NCI-H187 (cell line): Measurements from ENCODE around the gene MUL1.
A peak's percentile ranks its signal among the peaks of the same experiment; 100 is the strongest.

Source experiments
- DNase-seq, 2 experiments: peaks; one replicate each; lab custom pipeline; 2025; lab: John Stamatoyannopoulos, UW

MUL1 gene

DNA sequence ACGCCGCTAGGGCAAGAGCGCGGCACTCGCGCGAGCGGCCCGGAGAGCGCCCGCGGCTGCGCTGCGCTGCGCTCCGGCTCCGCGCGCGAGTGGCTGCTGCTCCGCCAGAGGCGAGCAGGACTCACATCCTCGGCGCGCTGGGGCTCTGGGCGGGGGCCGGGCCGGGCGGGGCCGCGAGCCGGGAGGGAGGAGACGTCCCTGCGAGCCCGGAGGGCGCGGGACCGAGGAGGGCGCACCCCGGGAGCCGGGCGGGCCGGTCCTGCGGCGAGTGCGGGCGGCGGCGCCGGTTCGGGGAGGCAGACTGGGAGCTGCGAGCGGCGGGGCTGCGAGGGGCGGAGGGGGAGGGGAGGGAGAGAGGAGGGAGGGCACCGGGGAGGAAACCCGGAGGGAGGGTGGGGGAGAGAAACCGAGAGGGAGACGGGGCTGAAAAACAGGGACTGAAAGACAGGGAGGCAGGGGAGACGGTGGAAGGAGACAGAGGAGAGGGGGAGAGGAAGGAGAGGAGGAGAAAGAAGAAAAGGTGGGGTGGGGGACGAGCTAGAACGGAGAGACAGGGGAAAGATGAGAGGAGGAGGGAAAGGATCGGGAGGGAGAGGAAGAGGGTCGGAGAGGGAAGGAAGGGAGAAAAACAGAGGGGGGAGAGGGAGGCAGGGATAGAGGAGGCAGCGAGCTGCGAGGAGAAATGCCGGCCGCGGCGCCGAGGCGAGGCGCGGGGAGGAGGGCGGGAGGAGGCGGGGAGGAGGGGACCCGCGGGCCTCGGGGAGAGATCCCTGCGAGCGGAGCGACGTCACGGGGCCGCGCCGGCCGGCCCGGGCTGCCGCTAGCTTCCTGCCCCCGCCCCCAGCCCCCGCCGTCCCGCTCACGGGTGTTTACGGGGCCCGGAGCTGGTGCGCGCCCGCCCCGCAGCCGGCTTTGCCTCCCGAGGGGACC, 22.2 kb downstream of the MUL1 start, which contains the start of gene CAMK2N1:
CAMK2N1 (minus strand) TSS at position 684 of the 930 bp plus-strand sequence. CDS start 831 bp downstream, outside the sequence.
- DNase-seq = no peak

DNA sequence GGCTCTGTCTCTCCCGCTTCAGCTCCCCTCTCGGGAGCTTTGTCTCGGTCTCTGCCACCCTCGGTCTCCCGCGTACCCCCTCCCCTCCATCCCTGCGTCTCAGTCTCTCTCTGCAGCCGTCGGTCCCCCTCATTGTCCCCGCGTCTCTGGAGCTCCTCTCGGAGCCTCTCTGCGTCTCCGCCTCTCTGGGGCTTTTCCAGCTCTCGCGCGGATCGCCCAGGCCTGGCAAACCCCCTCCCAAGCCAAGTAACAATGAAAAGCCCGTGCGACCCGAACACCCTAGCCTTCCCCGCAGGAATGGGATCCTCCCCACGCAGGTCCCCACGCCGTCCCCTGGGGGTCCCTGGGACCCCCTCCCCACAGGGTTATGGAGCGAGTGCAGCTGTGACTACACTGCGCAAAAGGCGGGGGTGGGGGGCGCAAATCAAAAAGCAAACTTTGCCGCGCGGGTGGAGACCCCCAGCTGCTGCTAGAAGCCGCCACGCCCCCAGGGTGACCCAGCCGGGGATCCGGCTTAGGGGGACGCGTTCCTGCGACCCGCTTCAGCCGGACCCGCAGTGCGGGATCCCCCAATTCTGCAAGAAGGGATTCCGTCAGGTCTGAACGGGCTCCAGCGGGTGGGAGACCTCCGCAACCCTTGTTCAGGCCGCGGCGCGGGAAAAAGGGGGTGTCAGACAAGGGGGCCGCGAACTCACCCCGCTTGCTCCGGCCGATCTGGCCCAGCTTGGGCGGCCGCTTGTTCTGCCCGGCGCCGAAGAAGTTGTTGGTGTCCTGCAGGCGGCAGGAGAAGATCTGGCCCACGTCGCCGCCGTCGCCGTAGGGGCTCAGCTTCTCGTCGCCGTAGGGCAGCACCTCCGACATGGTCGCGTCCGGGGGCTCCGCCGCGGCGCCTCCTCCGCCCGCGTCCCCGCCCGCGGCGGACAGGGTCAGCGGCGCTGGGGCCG, 23.2 kb downstream of the MUL1 start:
- no peak for DNase-seq

DNA sequence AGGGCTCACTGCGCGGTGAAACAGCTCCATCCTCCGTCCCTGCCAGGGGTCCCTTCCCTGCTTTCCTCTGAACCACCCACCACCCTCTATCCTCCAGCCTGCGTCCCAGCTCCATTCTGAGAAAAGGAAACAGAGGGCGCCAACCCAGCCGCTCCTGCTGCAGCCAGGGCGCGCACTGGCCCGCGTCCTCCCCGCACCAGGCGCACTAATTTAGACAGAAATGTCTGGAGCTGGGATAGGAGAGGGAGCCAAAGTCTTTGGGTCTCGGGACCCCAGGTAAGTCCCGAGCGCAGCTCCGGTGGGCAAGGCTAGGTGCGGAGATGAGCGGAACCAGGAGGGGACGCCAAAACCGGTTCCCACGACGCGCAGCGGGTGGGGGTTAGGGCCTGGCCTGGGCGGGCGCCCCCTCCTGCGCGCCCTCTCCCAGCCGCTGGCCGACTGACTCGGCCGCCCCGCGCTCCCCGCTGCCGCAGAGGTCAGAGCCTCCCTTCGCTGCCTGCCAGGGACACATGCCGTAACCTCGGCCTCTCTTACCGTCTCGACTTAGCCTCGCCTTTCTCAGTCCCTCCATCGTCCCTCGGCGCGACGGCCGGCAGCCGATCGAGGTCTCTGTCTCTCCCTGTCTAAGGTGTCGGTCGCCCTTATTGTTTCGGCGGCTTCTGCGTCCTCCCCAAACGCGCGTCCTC, 24.0 kb downstream of the MUL1 start:
- DNase-seq = peak in 1 of 2 experiments; percentile 41

DNA sequence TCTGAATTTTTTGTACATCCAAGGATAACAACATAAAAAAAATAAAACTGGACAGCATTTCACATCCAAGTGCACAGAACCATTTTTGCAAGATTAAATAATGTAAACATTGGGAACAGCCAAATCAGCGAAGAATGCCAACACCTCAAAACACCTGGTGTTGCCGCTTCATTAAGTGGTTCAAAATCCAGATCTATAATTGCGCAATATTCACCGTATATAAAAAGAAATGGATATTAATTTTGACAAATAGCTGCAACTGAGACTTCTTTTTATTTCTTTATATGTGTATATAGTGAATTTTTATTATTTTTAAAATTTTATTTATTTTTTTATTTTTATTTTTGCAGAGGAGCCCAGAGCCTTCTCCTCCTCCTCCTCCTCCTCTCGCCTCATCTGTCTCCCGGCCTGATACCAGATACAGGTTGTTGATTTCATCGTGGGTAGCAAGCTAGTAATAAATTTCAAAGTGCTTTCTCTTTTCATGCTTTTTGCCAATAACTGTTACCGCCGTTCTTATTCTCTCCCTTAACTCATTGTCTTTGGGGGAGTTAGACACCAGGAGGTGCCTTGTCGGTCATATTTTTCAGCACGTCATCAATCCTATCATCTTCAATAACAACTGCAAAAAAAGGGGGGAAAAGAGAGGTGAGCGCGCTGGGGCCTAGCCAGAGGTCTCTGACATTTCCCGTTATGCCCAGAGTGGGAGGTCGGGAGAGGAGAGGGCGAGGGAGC, 24.7 kb downstream of the MUL1 start:
- no peak for DNase-seq

DNA sequence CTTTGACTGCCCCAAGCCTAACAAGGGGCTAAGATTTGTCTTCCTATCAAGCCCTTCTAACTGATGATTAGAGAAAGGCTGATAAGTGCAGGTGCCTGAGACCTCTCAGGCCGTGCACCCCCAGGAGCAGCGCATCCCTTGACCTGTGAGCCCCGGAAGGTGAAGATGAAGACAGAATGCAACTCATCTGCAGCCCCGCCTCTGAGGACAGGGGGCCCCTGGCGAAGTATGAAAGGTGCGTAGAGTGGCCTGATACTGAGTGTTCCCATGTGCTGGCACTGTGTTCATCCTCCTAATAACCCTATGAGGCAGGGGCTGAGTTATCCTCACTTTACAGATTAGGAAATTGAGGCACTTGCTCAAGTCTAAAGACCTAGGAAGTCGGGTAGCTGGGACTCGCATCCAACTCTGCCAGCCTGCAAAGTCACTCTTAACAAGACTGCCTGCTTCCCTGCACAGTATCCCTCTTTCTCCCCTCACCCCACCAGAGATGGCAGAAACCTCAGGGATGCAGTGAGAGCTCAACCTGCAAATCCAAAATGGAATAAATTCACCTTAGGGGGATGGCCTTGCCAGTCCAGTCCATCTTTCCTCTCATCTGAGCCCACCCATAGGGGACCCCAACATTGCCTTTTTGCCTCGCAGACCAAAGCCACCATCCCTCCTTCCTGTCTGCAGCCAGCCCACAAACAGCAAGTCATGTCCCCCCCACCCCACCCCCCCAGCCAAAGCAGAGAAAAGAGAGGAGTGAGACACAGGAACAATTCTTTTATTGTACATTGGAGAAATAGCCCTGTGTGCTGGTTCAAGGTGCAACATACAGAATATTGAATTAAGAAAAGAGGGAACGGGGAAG, 26.1 kb downstream of the MUL1 start:
- DNase-seq = no peak

GRCh38 chr1:20480951-20481617, 26.9 kb downstream of the MUL1 start:
- DNase-seq = no peak

DNA sequence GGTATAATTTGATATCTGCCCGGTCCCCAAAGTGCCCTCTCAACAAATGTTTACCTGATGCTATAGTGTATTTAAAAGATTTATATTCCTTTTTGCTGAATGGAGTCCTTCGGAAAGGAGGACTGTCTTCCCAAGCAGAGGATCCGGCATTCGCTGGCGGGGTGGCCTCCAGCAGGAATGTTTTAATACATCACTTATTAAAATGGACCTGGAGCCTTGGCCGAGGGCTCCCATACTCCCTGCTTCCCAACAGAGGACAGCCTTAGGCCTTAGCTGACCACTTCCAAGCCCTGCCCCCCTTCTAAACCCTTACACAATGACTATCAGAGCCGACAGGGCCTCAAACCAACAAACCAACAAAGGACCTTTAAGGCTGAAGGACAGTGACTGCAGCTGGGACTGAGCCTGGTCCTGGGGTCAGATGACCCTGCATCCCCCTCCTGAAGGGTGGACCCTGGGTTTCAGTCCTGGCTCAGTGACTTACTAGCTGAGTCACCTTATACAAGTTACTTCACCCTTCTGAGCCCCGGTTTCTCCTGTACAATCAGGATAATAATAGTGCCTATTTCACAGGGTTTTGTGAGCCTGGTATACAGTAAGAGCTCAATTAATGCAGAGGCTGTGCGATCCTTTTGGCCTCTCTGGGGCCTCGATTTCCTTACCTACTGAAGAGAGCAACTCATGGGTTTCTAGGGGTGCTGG, 27.6 kb downstream of the MUL1 start:
- no peak for DNase-seq

GRCh38 chr1:20479840-20480239, 28.1 kb downstream of the MUL1 start:
- DNase-seq = no peak

DNA sequence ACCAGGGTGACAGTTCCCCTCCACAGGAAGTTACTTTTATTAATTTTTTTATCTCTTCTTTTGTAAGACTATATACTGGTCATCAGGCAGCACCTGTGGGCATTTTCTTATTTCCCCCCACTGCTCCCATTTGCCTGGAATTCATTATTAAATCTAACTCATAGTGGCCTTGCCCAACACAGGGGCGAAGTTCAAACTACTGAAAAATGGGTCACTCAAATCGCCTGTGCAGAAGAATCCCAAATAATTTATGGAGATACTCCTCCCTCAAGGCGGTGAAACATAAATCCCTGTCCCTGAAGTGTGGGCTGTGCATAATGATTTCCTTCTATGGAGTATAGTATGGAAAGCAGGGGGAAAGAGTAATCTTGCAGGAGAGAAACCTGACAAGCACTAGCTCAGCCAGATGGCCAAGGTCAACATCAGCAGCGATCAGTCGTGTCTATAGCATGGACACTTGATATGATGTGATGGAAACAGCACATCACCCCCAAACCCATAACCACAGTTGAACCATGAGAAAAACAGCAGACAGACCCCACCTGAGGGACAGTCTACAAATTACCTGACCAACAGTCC, 29.8 kb downstream of the MUL1 start:
- no peak for DNase-seq

DNA sequence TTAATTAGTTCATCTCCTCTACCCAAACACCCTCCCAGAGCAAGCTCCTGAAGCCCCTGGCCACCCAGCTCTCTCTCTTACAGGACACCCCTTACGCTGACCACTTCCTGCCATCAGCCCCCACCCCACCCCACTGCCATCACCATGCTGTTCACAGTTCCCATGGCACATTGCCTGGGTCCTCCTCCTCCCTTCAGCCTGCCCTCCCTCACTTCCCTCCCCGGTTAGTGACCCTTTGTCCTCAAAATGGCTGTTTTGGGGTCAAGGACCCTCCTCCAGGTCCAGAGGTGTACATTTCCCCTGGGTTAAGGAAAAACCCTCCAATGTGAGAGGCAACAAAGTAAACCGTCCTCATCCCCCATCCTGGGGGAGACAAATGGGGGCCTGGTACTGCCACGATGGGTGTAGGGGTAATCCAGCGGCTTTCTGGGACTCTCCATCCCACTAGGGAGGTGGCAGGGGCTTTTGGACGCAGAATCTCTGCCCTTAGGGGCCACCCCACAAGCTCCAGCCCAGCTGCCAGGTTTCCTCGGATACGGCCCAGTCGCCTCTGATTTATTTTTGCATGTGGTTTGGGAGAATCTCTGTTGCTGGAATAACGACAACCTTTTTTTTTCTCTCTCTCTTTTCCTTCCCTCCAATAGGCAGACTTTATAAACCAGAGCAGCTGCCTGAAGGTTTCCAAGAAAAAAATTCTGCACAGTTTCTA, 30.4 kb downstream of the MUL1 start:
- DNase-seq = no peak

DNA sequence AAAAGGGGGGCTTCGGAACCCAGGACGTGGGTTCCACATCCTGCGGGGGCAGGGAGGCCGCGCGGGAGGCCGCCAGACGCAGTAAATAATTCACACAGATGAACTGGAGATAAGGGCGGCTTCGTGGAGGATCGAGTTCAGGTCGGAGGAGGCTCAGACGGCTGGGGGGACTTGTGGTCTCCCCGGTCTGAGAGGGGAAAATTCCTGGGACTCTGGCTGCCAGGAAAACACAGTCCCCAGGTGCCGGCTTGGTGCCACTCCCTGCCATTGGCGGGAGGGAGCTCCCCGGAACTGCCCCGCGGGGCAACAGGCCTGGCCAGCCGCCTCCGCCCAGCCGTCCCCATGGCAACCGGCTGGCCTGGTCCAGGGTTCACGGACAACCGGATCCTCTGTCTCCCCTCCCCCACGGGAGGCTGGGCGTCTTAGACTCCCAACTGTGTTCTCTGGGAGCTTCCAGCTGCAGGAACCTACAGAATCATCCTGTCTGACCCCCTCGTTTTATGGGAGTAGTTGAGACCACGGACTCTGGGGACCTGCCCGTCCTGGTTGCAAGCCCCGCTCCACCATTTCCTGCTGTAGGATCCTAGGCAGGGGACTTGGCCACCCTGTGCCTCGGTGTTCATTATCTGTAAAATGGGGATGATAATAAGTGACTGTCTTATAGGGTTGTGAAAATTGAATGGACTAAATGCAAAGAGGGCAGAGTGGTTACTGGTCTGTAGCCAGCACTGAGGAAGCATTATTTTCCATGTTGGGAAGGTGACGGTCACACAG, 31.5 kb downstream of the MUL1 start:
- DNase-seq = no peak

DNA sequence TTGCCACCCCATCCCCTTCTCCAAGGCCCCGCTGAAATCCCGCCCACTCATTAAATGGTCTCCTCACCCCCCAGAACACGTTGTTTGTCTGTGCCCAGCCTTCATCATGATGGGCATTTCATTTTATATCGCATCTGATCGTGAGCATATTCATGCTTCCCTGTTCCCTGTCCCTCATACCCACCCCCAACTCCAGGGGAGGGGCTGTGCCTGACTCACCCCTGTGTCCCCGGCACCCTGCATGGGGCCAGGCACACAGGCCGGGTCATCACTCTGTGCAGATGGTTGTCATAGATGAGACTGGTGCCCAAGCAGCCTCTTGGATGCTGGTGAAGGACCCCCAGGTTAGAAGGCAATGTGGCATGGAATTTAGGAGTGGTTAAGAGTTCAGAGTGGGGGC, 33.0 kb downstream of the MUL1 start:
- DNase-seq = no peak

DNA sequence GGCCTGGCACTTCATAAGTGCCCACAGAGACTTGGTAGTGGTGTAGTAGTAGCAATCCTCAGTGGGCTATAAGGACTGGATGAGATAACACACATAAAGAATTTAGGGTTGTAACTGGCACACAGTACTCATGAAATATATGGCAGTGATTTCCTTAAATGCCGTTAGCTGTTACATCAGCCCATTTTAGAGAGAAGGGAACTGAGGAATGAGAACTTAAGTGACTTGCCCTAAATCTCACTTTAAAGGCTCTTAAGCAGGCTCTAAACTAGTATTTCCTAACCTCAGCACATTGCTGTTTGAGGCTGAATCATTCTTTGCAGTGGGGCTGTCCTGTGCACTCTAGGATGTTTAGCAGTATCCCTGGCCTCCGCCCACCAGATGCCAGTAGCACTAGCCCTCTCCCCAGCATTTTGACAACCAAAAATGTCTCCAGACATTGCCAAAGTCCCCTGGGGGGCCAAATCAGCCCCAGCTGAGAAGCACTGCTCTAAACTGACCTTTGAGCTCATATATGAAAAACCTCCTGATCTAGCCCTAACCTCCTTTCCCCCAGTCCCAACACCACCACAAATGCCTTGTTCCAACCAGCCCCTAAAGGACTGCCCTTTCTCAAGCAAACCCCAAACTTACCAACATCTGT, 33.5 kb downstream of the MUL1 start:
- no peak for DNase-seq

DNA sequence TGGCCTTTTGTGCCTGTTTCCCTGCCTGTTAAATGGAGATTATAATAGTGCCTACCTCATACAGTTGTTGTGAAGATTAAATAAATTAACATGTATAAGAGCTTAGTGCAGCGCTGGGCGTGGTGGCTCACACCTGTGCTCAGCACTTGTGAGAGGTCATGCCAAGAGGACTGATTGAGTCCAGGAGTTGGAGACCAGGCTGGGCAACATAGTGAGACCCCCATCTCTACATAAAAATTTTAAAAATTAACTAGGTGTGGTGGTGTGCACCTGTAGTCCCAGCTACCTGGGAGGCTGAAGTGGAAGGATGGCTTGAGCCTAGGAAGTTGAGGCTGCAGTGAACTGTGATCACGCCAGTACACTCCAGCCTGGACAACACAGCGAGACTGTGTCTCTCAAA, 34.1 kb downstream of the MUL1 start:
- no peak for DNase-seq

- peak; percentile 30 to 34 for DNase-seq
These were observed 34.9 kb downstream of the MUL1 start for GRCh38 chr1:20472860-20473711.

DNA sequence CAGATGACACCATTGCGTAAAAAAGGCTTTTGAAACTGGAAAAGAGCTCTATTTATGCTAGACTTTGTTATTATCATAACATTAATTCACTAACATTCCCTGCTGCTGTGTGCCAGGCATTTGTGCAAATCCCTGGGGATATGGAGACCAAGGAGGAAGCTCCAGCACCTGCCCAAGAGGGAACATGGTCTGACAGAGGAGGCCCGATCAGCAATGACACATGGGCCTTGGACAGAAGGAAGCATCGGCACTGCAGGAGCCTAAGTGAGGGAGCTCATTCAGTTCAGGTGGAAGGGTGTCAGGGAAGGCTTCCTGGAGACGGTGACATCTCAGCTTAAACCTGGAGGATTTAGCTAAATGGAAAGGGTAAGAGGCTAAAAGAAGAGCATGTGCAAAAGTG, 35.8 kb downstream of the MUL1 start:
- no peak for DNase-seq
